ENCODE results near the gene ZNF439. TPM values are rescaled to one million over a fixed set of nuclear protein-coding genes. Genes with fewer than 3 reads are reported as not detected.
"Not testable (repeated sequence)": the region's sequence is repeated elsewhere in the genome, so short reads cannot be mapped to it uniquely, and the experiment has no call there.

Gene ZNF439
- total RNA-seq, 2 experiments from 2014 or later, result 9.7 to 10.2 TPM

- POLR2A ChIA-PET, result no interaction called here
- Mint-ChIP-seq H3K4me3 (no peak overlapping the region), H3K9me3 (ENCODE audit: insufficient read depth) (peaks cover 59% of the 10 kb centered on the region), H3K27ac (no peak overlapping the region), H3K27me3 (ENCODE audit: low read depth) (no peaks in the 10 kb centered on the region), H3K4me1 (ENCODE audit: low read depth) (no peaks in the 10 kb centered on the region), H3K36me3 (ENCODE audit: low read depth) (peaks cover 49% of the 10 kb centered on the region)
- CTCF ChIA-PET, result no interaction called here
- DNase-seq (no peak), ATAC-seq (no peak)
These were observed 57.4 kb downstream of the ZNF439 start for GRCh38 chr19:11905928-11906327.

- DNase-seq; ATAC-seq; H3K27ac Mint-ChIP-seq; POLR2A ChIA-PET; H3K27me3 Mint-ChIP-seq (ENCODE audit: low read depth); H3K4me3 Mint-ChIP-seq; CTCF ChIA-PET; H3K4me1 Mint-ChIP-seq (ENCODE audit: low read depth): not testable (repeated sequence)
- Mint-ChIP-seq H3K36me3 (ENCODE audit: low read depth) (peaks cover 24% of the 10 kb centered on the region), H3K9me3 (ENCODE audit: insufficient read depth) (peaks cover 38% of the 10 kb centered on the region)
These were observed 63.4 kb downstream of the ZNF439 start for GRCh38 chr19:11911937-11912336.

GRCh38 chr19:11914417-11915051 is 66.0 kb downstream of the ZNF439 start:
- H3K27ac Mint-ChIP-seq; H3K4me1 Mint-ChIP-seq (ENCODE audit: low read depth); ATAC-seq; H3K27me3 Mint-ChIP-seq (ENCODE audit: low read depth); H3K4me3 Mint-ChIP-seq; POLR2A ChIA-PET; CTCF ChIA-PET; DNase-seq; H3K36me3 Mint-ChIP-seq (ENCODE audit: low read depth): not testable (repeated sequence)
- peaks cover 17% of the 10 kb centered on the region for H3K9me3 Mint-ChIP-seq (ENCODE audit: insufficient read depth)

Other genes with a start within 250 kb of the ZNF439 start
- 1 to 10 TPM; 6.5 to 7.0 TPM for gene ZNF823, start 109.8 kb upstream of the ZNF439 start, total RNA-seq
- 1 to 10 TPM; 7.9 to 8.7 TPM for gene ZNF441, start 81.7 kb upstream of the ZNF439 start, total RNA-seq
- 1 to 10 TPM; 1.8 to 2.1 TPM for gene ZNF491, start 50.2 kb upstream of the ZNF439 start, total RNA-seq
- gene ZNF440, start 34.5 kb upstream of the ZNF439 start, total RNA-seq, result 10 to 100 TPM; 15.2 to 17.7 TPM
- 1 to 10 TPM; 3.4 to 4.0 TPM for gene ZNF69, start 39.1 kb downstream of the ZNF439 start, total RNA-seq
- gene ZNF700, start 76.4 kb downstream of the ZNF439 start, total RNA-seq, result 10 to 100 TPM; 22.7 to 25.7 TPM
- gene ZNF763, start 116.3 kb downstream of the ZNF439 start, total RNA-seq, result 1 to 10 TPM; 2.0 to 2.3 TPM
- under 1 TPM; 0.60 to 0.95 TPM for gene ZNF433, start 187.0 kb downstream of the ZNF439 start, total RNA-seq
- gene ZNF878, start 204.2 kb downstream of the ZNF439 start, total RNA-seq, result 1 to 10 TPM; 1.1 to 1.7 TPM
- gene ZNF844, start 216.0 kb downstream of the ZNF439 start, total RNA-seq, result 1 to 10 TPM; 1.7 to 2.4 TPM